Activated naive CD4-positive, alpha-beta T cell treated with Interleukin-2 at 50 U/mL for 16 hours (primary cell): ENCODE measurements around the gene SNRNP48.

Source experiments
- DNase-seq: peaks from one replicate; pipeline ENCODE4 v3.0.0-alpha.2; 2020

Gene SNRNP48

GRCh38 chr6:7604003-7604402, 14.0 kb downstream of the SNRNP48 start:
- no peak for DNase-seq

GRCh38 chr6:7604506-7604905, 14.5 kb downstream of the SNRNP48 start:
- no peak for DNase-seq

- DNase-seq: peak; percentile 19
These were observed 25.8 kb downstream of the SNRNP48 start for GRCh38 chr6:7615611-7616383.

- DNase-seq: no peak
These were observed 28.1 kb downstream of the SNRNP48 start for GRCh38 chr6:7617801-7618764.

- DNase-seq: no peak
These were observed 31.8 kb downstream of the SNRNP48 start for GRCh38 chr6:7621761-7622160.

- no peak for DNase-seq
These were observed 35.1 kb downstream of the SNRNP48 start for GRCh38 chr6:7624796-7625710.

GRCh38 chr6:7628479-7628878, 38.5 kb downstream of the SNRNP48 start:
- no peak for DNase-seq

GRCh38 chr6:7628909-7629308, 38.9 kb downstream of the SNRNP48 start:
- DNase-seq: no peak

GRCh38 chr6:7629321-7629720, 39.3 kb downstream of the SNRNP48 start:
- no peak for DNase-seq

GRCh38 chr6:7630792-7631191, 40.8 kb downstream of the SNRNP48 start:
- no peak for DNase-seq

- no peak for DNase-seq
These were observed 41.5 kb downstream of the SNRNP48 start for GRCh38 chr6:7631466-7631865.

- DNase-seq: no peak
These were observed 42.7 kb downstream of the SNRNP48 start for GRCh38 chr6:7632501-7633290.

GRCh38 chr6:7633361-7633760, 43.4 kb downstream of the SNRNP48 start:
- no peak for DNase-seq

GRCh38 chr6:7636151-7636550, 46.2 kb downstream of the SNRNP48 start:
- no peak for DNase-seq

- no peak for DNase-seq
These were observed 47.5 kb downstream of the SNRNP48 start for GRCh38 chr6:7637533-7637932.

GRCh38 chr6:7639427-7639826, 49.4 kb downstream of the SNRNP48 start:
- DNase-seq: no peak

- DNase-seq: no peak
These were observed 50.0 kb downstream of the SNRNP48 start for GRCh38 chr6:7640016-7640415.

GRCh38 chr6:7640607-7641577, 50.9 kb downstream of the SNRNP48 start:
- no peak for DNase-seq

GRCh38 chr6:7642791-7643190, 52.8 kb downstream of the SNRNP48 start:
- DNase-seq: no peak

GRCh38 chr6:7644417-7644816, 54.4 kb downstream of the SNRNP48 start:
- no peak for DNase-seq

GRCh38 chr6:7646394-7646793, 56.4 kb downstream of the SNRNP48 start:
- DNase-seq: no peak
